Upper lobe of left lung (tissue), 6 donors: ENCODE results near the gene ZCRB1. TPM values are rescaled to one million over a fixed set of nuclear protein-coding genes. Genes with fewer than 3 reads are reported as not detected.
"Not testable (repeated sequence)": the region's sequence is repeated elsewhere in the genome, so short reads cannot be mapped to it uniquely, and the experiment has no call there.

Source experiments
- ATAC-seq, 2 donors: fragments of 200-7000 bp; cut with Tn5 transposase; one replicate each; pipeline ENCODE4 v1.9.1; 2022; ENCODE audit warnings: mild to moderate bottlenecking in 2 of 2, moderate library complexity in 2 of 2; ENCODE audit not compliant: low FRiP score in 2 of 2
- DNase-seq, 2 donors: peaks; one replicate each; pipeline ENCODE4 v3.0.0-alpha.2; 2019 to 2020
- H3K27ac ChIP-seq, 4 donors: fragments of 200-600 bp; sonication (generic); one replicate each; pipeline ENCODE4 v1.5.1; 2016 to 2019
- H3K27me3 ChIP-seq, 4 donors: fragments of 200-600 bp; sonication (generic); one replicate each; pipeline ENCODE4 v1.5.1; 2017 to 2019
- H3K36me3 ChIP-seq, 4 donors: fragments of 200-600 bp; sonication (generic); one replicate each; pipeline ENCODE4 v1.5.1; 2016 to 2019
- H3K4me1 ChIP-seq, 4 donors: fragments of 200-600 bp; sonication (generic); one replicate each; pipeline ENCODE4 v1.5.1; 2018 to 2019
- H3K4me3 ChIP-seq, 4 donors: fragments of 200-600 bp; sonication (generic); one replicate each; pipeline ENCODE4 v1.5.1; 2017 to 2019; ENCODE audit warnings: mild to moderate bottlenecking in 2 of 4, moderate library complexity in 1 of 4
- H3K9me3 ChIP-seq, 4 donors: fragments of 200-600 bp; sonication (generic); one replicate each; pipeline ENCODE4 v1.5.1; 2018 to 2019
- CTCF ChIP-seq, 6 experiments: fragments of 450-650 bp in 4 of 6; fragments of 200-600 bp in 2 of 6; sonication (generic) in 2 of 6; IDR thresholded peaks; one replicate each; pipeline ENCODE4 v1.5.1; 2016 to 2019; ENCODE audit warnings: antibody characterized with exemption in 6 of 6
- EP300 ChIP-seq, 4 donors: sonication (generic); formaldehyde crosslinking; IDR thresholded peaks; one replicate each; pipeline ENCODE4 v1.5.1; 2017; ENCODE audit warnings: antibody characterized with exemption in 4 of 4, control low read depth in 2 of 4
- POLR2A ChIP-seq, 4 donors: fragments of 450-650 bp; IDR thresholded peaks; one replicate each; pipeline ENCODE4 v1.5.1; 2016 to 2017; ENCODE audit warnings: antibody characterized with exemption in 4 of 4, mild to moderate bottlenecking in 2 of 4
- POLR2AphosphoS5 ChIP-seq, 2 donors: sonication (generic); formaldehyde crosslinking; IDR thresholded peaks; one replicate each; pipeline ENCODE4 v1.5.1; 2017; ENCODE audit warnings: antibody characterized with exemption in 2 of 2
- WGBS, 2 donors: methylation state at CpG; one replicate each; pipeline ENCODE4 v1.1.5; 2017 to 2018; 5-methylcytosine and 5-hydroxymethylcytosine counted together
- total RNA-seq, 6 donors: library from RNA; depleted of rRNA in 4 of 6; stranded (reverse); fragments of >200 nt in 4 of 6; gene quantifications; one replicate each; pipeline versions ENCODE4 v1.1.0 to v1.2.1, GENCODE V29; 2016 to 2021
- donor health status: DM: no; HTN: no; CAD: no; lungs with moderate emphysema.
- donor health status: DM: no; HTN: yes; CAD: no; lungs with severe emphysema.

Gene ZCRB1
- total RNA-seq, 6 donors from 2014 or later, result 18.5 to 46.8 (median 36.8) TPM

GRCh38 chr12:42360747-42361403, 35.0 kb upstream of the ZCRB1 start:
- Histone ChIP-seq H3K27ac (no peak overlapping the region), H3K4me1 (no peaks in the 10 kb centered on the region), H3K4me3 (no peak overlapping the region), H3K9me3 (no peaks in the 10 kb centered on the region), H3K27me3 (no peaks in the 10 kb centered on the region), H3K36me3 (peaks cover 0 to 7% (median 2%) of the 10 kb centered on the region in 4 donors)
- ATAC-seq (no peak), DNase-seq (no peak)
- TF ChIP-seq POLR2A (IDR thresholded peaks at IDR 0.05) (no peak), CTCF (IDR thresholded peaks at IDR 0.05) (no peak), EP300 (IDR thresholded peaks at IDR 0.05) (no peak), POLR2AphosphoS5 (IDR thresholded peaks at IDR 0.05) (no peak)
- 99% methylated on average over 6 of the region's 6 CpGs for WGBS, 2 donors

DNA sequence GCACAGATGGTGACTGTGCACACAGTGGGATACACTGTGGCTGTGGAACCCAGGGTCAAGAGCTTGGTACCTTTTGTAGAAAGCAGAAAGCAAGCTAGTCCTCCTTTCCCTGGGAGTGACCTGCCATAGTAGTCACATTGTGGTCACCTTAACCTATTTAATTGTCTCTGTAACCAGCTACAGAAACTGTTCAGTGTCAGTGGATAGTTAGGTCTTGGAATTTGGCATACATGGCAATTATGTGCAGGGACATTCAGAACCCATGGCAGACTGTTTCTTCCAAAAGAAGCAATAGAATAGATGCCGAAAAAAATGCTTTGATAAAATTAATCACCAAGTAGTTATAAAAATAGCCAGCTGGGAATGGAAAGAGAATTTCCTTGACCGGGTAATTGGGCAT, 30.4 kb upstream of the ZCRB1 start:
- DNase-seq (no peak), ATAC-seq (no peak)
- Histone ChIP-seq H3K27ac (no peak overlapping the region), H3K4me3 (no peak overlapping the region), H3K4me1 (no peaks in the 10 kb centered on the region), H3K36me3 (peaks cover 0 to 19% (median 6%) of the 10 kb centered on the region in 4 donors), H3K27me3 (no peaks in the 10 kb centered on the region), H3K9me3 (no peaks in the 10 kb centered on the region)
- no peak for TF ChIP-seq CTCF (IDR thresholded peaks at IDR 0.05)
- no peak for TF ChIP-seq POLR2A (IDR thresholded peaks at IDR 0.05)
- TF ChIP-seq POLR2AphosphoS5 (IDR thresholded peaks at IDR 0.05), result no peak
- no peak for TF ChIP-seq EP300 (IDR thresholded peaks at IDR 0.05)
- WGBS, 2 donors, result 84 to 90% methylated on average over 2 of the region's 2 CpGs

GRCh38 chr12:42350021-42350407, 24.1 kb upstream of the ZCRB1 start:
- peak in 1 of 2 donors; percentile 55 for DNase-seq
- WGBS, 2 donors, result 94 to 95% methylated on average over 6 to 11 of the region's 34 CpGs
- not testable (repeated sequence) for ATAC-seq

GRCh38 chr12:42349119-42350020, 23.5 kb upstream of the ZCRB1 start:
- not testable (repeated sequence) for H3K4me1 ChIP-seq, H3K27ac ChIP-seq, H3K36me3 ChIP-seq, H3K9me3 ChIP-seq, H3K27me3 ChIP-seq, DNase-seq, ATAC-seq, H3K4me3 ChIP-seq
- WGBS, 2 donors, result 71 to 76% methylated on average over 9 to 11 of the region's 16 CpGs

More at GRCh38 chr12:42350021-42350407, 24.1 kb upstream of the ZCRB1 start:
- H3K36me3 ChIP-seq, H3K27ac ChIP-seq, H3K9me3 ChIP-seq, H3K27me3 ChIP-seq, H3K4me1 ChIP-seq, H3K4me3 ChIP-seq: not testable (repeated sequence)

DNA sequence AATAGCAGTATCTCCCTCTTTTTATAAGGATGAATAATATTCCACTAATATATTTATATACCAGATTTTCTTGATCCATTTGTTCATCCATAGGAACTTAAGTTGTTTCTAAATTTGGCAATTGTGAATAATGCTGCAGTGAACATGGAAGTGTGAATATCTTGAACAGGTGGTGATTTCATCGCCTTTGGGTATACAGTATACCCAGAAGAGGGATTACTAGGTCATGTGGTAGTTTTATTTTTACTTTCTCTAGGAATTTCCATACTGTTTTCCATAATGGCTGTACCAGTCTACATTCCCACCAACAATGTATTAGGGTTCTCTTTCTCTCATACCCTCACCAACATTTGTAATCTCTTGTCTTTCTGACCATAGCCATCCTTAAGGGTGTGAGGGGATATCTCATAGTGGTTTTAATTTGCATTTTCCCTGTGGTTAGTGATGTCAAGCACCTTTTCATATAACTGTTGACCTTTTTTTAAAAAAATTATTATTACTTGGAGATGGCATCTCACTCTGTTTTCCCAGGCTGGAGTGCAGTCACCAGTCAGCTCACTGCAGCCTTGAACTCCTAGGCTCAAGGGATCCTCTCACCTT, 20.6 kb upstream of the ZCRB1 start:
- Histone ChIP-seq H3K36me3 (peaks cover 0 to 3% (median 0%) of the 10 kb centered on the region in 4 donors), H3K27me3 (no peaks in the 10 kb centered on the region), H3K4me3 (no peak overlapping the region), H3K9me3 (no peaks in the 10 kb centered on the region), H3K4me1 (no peaks in the 10 kb centered on the region), H3K27ac (no peak overlapping the region)
- no peak for TF ChIP-seq POLR2A (IDR thresholded peaks at IDR 0.05)
- no peak for TF ChIP-seq CTCF (IDR thresholded peaks at IDR 0.05)
- TF ChIP-seq POLR2AphosphoS5 (IDR thresholded peaks at IDR 0.05), result no peak
- no peak for TF ChIP-seq EP300 (IDR thresholded peaks at IDR 0.05)
- WGBS, 2 donors, result 100% methylated on average over 1 of the region's 1 CpG
- no peak for ATAC-seq
- DNase-seq, result no peak
